Epithelial cell of prostate (primary cell): ENCODE data around the gene SNED1.
A peak's percentile ranks its signal among the peaks of the same experiment; 100 is the strongest.

Experiments
- DNase-seq: peaks from one replicate; pipeline ENCODE4 v3.0.0-alpha.2; 2011; ENCODE audit warnings: low read depth, low spot score
- H3K27ac ChIP-seq: fragments of 450-650 bp; 2 replicates; pipeline ENCODE4 v1.5.1; 2017; ENCODE audit warnings: mild to moderate bottlenecking

Gene SNED1

GRCh38 chr2:241116606-241117560 lies 118.5 kb downstream of the SNED1 start:
- no peak overlapping the region for H3K27ac ChIP-seq
- DNase-seq, result no peak

- DNase-seq, result no peak
- no peak overlapping the region for H3K27ac ChIP-seq
Observed at GRCh38 chr2:241118737-241119505, 120.5 kb downstream of the SNED1 start.

GRCh38 chr2:241120440-241120839 lies 122.0 kb downstream of the SNED1 start:
- no peak for DNase-seq
- H3K27ac ChIP-seq, result no peak overlapping the region

- H3K27ac ChIP-seq, result no peak overlapping the region
- DNase-seq, result no peak
Observed at GRCh38 chr2:241121008-241121407, 122.6 kb downstream of the SNED1 start.

GRCh38 chr2:241122376-241123002 lies 124.1 kb downstream of the SNED1 start:
- H3K27ac ChIP-seq, result no peak overlapping the region
- DNase-seq, result no peak

- peak overlapping the region; percentile 23 for H3K27ac ChIP-seq
- DNase-seq, result peak; percentile 26
Observed at GRCh38 chr2:241123816-241124536, 125.6 kb downstream of the SNED1 start.

- H3K27ac ChIP-seq, result no peak overlapping the region
- DNase-seq, result no peak
Observed at GRCh38 chr2:241125626-241126025, 127.2 kb downstream of the SNED1 start.

- H3K27ac ChIP-seq, result no peak overlapping the region
- no peak for DNase-seq
Observed at GRCh38 chr2:241126201-241126611, 127.8 kb downstream of the SNED1 start.

- no peak overlapping the region for H3K27ac ChIP-seq
- DNase-seq, result no peak
Observed at GRCh38 chr2:241126771-241127202, 128.4 kb downstream of the SNED1 start.

- H3K27ac ChIP-seq, result no peak overlapping the region
- no peak for DNase-seq
Observed at GRCh38 chr2:241128266-241128665, 129.8 kb downstream of the SNED1 start.

- no peak for DNase-seq
- no peak overlapping the region for H3K27ac ChIP-seq
Observed at GRCh38 chr2:241129086-241129871, 130.9 kb downstream of the SNED1 start.

- H3K27ac ChIP-seq, result no peak overlapping the region
- no peak for DNase-seq
Observed at GRCh38 chr2:241130316-241130715, 131.9 kb downstream of the SNED1 start.

- no peak for DNase-seq
- no peak overlapping the region for H3K27ac ChIP-seq
Observed at GRCh38 chr2:241131531-241131930, 133.1 kb downstream of the SNED1 start.

- no peak for DNase-seq
- H3K27ac ChIP-seq, result no peak overlapping the region
Observed at GRCh38 chr2:241132538-241133435, 134.4 kb downstream of the SNED1 start.

GRCh38 chr2:241133436-241133820 lies 135.0 kb downstream of the SNED1 start:
- DNase-seq, result no peak
- no peak overlapping the region for H3K27ac ChIP-seq

- no peak for DNase-seq
- H3K27ac ChIP-seq, result no peak overlapping the region
Observed at GRCh38 chr2:241134711-241135110, 136.3 kb downstream of the SNED1 start.

- no peak for DNase-seq
- no peak overlapping the region for H3K27ac ChIP-seq
Observed at GRCh38 chr2:241135737-241136136, 137.3 kb downstream of the SNED1 start.

GRCh38 chr2:241136191-241136590 lies 137.8 kb downstream of the SNED1 start:
- H3K27ac ChIP-seq, result no peak overlapping the region
- no peak for DNase-seq
